Right lobe of liver (tissue), 6 donors: ENCODE results near the gene PYURF. TPM values are rescaled to one million over a fixed set of nuclear protein-coding genes. Genes with fewer than 3 reads are reported as not detected.

ENCODE experiments used
- ATAC-seq, 4 donors: fragments of 200-7000 bp; cut with Tn5 transposase; one replicate each; pipeline ENCODE4 v1.9.1; 2020; ENCODE audit warnings: mild to moderate bottlenecking in 4 of 4, moderate library complexity in 4 of 4
- DNase-seq, 3 donors: peaks; one replicate each; pipeline ENCODE4 v3.0.0-alpha.2; 2020
- H3K27ac ChIP-seq, 3 donors: fragments of 200-600 bp; one replicate each; pipeline ENCODE4 v1.8.0; 2022
- H3K27me3 ChIP-seq, 2 donors: fragments of 200-600 bp; one replicate each; pipeline ENCODE4 v1.8.0; 2022
- H3K36me3 ChIP-seq, 4 donors: fragments of 200-600 bp; sonication (generic) in 1 of 4; one replicate each; pipeline versions ENCODE4 v1.5.1 to v1.8.0; 2017 to 2022; ENCODE audit warnings: control low read depth in 1 of 4
- H3K4me1 ChIP-seq, 4 donors: fragments of 200-600 bp; sonication (generic) in 1 of 4; one replicate each; pipeline versions ENCODE4 v1.5.1 to v1.8.0; 2017 to 2022; ENCODE audit warnings: control low read depth in 1 of 4
- H3K4me3 ChIP-seq, 3 donors: fragments of 200-600 bp; one replicate each; pipeline ENCODE4 v1.8.0; 2022
- H3K9me3 ChIP-seq, 4 donors: fragments of 200-600 bp; sonication (generic) in 1 of 4; one replicate each; pipeline versions ENCODE4 v1.5.1 to v1.8.0; 2017 to 2022; ENCODE audit warnings: control low read depth in 1 of 4
- POLR2A ChIP-seq: fragments of 450-650 bp; IDR thresholded peaks from one replicate; pipeline ENCODE4 v1.6.1; 2017; ENCODE audit warnings: antibody characterized with exemption, mild to moderate bottlenecking
- WGBS: methylation state at CpG from one replicate; pipeline ENCODE4 v1.1.6; 2018; ENCODE audit warnings: low coverage, low lambda C conversion rate; ENCODE audit not compliant: insufficient coverage; ENCODE audit errors: missing lambda C conversion rate; 5-methylcytosine and 5-hydroxymethylcytosine counted together
- intact Hi-C, 2 donors: fragments of 100-400 bp; cut with DNase I; formaldehyde crosslinking; loops; one replicate each; pipeline versions ENCODE4 v1.11.2 to v1.14.1; 2022
- total RNA-seq, 6 experiments: library from RNA; depleted of rRNA in 2 of 6; stranded (reverse); fragments of >200 nt in 2 of 6; fragmentation: NEBNext Ultra II Directional in 3 of 6; extraction: Animal tissue kit (Norgen Biotek cat#: 25700) in 3 of 6; gene quantifications; one replicate each; pipeline versions ENCODE4 v1.1.0 to v1.2.4, GENCODE V29; 2016 to 2023
- TF ChIP-seq, protein P1 (sequence below), 4 donors: fragments of 200-600 bp in 3 of 4; fragments of 450-650 bp in 1 of 4; IDR thresholded peaks; one replicate each; pipeline versions ENCODE4 v1.5.1 to v1.8.0; 2016 to 2022; ENCODE audit warnings: antibody characterized with exemption in 4 of 4, mild to moderate bottlenecking in 2 of 4
- donor health status: DM: no; HTN: yes; CAD: no.
- donor health status: DM: no; HTN: no; CAD: no.
- donor health status: DM: no; HTN: no; CAD: no.
- donor health status: DM: no; HTN: yes; CAD: no.
- donor health status: DM: no; HTN: yes; CAD: no.

Gene PYURF
- total RNA-seq, 6 experiments from 2014 or later, result 32.2 to 53.8 (median 44.7) TPM

DNA sequence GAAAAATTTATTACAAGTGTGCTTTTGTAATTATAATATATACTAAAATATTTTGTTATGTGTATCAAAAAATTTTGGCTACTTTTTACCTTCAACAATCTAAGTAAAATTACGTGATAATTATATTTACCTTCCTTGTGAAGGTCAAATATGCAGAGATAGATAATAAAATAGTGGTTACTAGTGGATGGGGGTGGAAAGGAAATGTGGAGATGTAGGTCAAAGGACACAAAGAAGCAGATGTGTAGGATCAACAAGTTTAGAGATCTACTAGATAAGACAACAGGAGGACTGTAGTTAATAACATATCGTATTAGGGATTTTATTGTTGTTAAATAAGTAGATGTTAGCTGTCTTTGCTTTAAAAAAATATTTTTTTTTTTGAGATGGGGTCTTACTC is 45.3 kb downstream of the PYURF start:
- no peak for DNase-seq
- H3K4me1 ChIP-seq, result no peaks in the 10 kb centered on the region
- H3K27me3 ChIP-seq, result no peaks in the 10 kb centered on the region
- ATAC-seq, result no peak
- H3K9me3 ChIP-seq, result no peaks in the 10 kb centered on the region
- 73% methylated on average over 2 of the region's 2 CpGs for WGBS
- H3K27ac ChIP-seq, result no peak overlapping the region
- intact Hi-C loops, result no loop called here
- no peak overlapping the region for H3K4me3 ChIP-seq
- no peaks in the 10 kb centered on the region for H3K36me3 ChIP-seq
- no peak for TF ChIP-seq POLR2A
- TF ChIP-seq, protein P1, sequence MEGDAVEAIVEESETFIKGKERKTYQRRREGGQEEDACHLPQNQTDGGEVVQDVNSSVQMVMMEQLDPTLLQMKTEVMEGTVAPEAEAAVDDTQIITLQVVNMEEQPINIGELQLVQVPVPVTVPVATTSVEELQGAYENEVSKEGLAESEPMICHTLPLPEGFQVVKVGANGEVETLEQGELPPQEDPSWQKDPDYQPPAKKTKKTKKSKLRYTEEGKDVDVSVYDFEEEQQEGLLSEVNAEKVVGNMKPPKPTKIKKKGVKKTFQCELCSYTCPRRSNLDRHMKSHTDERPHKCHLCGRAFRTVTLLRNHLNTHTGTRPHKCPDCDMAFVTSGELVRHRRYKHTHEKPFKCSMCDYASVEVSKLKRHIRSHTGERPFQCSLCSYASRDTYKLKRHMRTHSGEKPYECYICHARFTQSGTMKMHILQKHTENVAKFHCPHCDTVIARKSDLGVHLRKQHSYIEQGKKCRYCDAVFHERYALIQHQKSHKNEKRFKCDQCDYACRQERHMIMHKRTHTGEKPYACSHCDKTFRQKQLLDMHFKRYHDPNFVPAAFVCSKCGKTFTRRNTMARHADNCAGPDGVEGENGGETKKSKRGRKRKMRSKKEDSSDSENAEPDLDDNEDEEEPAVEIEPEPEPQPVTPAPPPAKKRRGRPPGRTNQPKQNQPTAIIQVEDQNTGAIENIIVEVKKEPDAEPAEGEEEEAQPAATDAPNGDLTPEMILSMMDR (IDR thresholded peaks at IDR 0.05), result no peak

DNA sequence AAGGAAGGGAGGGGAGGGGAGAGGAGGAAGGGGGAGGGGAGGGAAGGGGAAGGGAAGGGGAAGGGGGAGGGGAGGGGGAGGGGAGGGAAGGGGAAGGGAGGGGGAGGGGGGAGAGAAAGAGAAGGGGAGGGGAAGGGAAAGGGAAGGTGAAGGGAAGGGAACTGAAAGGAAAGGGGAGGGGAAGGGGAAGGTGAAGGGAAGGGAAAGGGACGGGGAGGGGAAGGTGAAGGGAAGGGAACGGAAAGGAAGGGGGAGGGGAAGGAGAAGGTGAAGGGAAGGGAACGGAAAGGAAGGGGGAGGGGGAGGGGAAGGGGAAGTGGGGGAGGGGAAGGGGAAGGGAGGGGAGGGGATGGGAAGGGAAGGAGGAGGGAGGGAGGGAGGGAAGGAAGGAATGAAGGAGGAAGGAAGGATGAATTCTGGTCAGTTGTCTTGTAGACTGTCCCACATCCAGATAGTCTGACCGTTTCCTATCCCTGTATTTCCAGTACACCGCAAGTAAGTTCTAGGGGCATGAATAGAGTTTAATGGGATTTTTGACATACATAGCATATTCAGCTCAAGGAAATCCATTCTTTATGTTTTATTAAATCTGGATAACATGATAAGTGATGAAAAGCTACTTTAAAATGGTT is 46.2 kb downstream of the PYURF start:
- Histone ChIP-seq H3K27ac (no peak overlapping the region), H3K9me3 (no peaks in the 10 kb centered on the region), H3K36me3 (no peaks in the 10 kb centered on the region), H3K4me1 (no peaks in the 10 kb centered on the region), H3K4me3 (no peak overlapping the region), H3K27me3 (no peaks in the 10 kb centered on the region)
- TF ChIP-seq, protein P1 (IDR thresholded peaks at IDR 0.05), result no peak
- TF ChIP-seq POLR2A, result no peak
- ATAC-seq (no peak), DNase-seq (no peak)
- 83% methylated on average over 5 of the region's 5 CpGs for WGBS
- intact Hi-C loops, result no loop called here

Other genes with a start within 250 kb of the PYURF start
- 10 to 100 TPM in 3 of 6 experiments, 1 to 10 TPM in 3; 3.8 to 15.7 (median 7.9) TPM for gene PPM1K, start 239.2 kb downstream of the PYURF start, total RNA-seq
- gene HERC6, start 144.9 kb downstream of the PYURF start, total RNA-seq, result 1 to 10 TPM; 1.7 to 4.2 (median 3.6) TPM
- 1 to 10 TPM; 1.5 to 5.8 (median 1.8) TPM for gene HERC5, start 66.7 kb downstream of the PYURF start, total RNA-seq
- gene HERC3, start 68.7 kb upstream of the PYURF start, total RNA-seq, result 10 to 100 TPM in 4 of 6 experiments, 1 to 10 TPM in 2; 7.2 to 15.3 (median 10.9) TPM
- gene NAP1L5, start 174.1 kb upstream of the PYURF start, total RNA-seq, result 1 to 10 TPM; 1.8 to 5.7 (median 3.0) TPM